Activated T-helper 1 cell treated with anti-CD3 and anti-CD28 coated beads, Interleukin-2, amount 50 U/mL, for 16 hours (primary cell): Measurements from ENCODE around the gene ATR.
"Not testable (repeated sequence)": the region's sequence is repeated elsewhere in the genome, so short reads cannot be mapped to it uniquely, and the experiment has no call there.

Source experiments
- DNase-seq, 2 donors: peaks; one replicate each; pipeline ENCODE4 v3.0.0-alpha.2; 2020; ENCODE audit warnings: low read depth in 1 of 2, low spot score in 1 of 2

ATR gene

DNA sequence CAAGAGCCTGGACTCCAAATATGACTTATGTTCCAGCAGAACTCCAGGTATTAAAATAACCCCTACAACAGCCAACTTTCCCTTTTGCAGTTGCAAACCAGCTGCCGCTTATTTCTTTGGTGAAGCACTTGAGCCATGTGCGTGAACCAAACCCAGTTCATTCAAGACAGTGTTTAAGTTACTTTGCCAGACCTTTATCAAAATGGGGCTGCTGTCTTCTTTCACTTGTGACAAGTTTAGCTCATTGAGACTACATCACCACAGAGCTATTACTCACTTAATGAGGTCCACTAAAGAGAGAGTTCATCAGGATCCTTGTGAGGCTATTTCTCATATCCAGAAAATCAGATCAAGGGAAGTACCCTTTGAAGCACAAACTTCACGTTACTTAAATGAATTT, 128.3 kb downstream of the ATR start:
- DNase-seq: no peak

DNA sequence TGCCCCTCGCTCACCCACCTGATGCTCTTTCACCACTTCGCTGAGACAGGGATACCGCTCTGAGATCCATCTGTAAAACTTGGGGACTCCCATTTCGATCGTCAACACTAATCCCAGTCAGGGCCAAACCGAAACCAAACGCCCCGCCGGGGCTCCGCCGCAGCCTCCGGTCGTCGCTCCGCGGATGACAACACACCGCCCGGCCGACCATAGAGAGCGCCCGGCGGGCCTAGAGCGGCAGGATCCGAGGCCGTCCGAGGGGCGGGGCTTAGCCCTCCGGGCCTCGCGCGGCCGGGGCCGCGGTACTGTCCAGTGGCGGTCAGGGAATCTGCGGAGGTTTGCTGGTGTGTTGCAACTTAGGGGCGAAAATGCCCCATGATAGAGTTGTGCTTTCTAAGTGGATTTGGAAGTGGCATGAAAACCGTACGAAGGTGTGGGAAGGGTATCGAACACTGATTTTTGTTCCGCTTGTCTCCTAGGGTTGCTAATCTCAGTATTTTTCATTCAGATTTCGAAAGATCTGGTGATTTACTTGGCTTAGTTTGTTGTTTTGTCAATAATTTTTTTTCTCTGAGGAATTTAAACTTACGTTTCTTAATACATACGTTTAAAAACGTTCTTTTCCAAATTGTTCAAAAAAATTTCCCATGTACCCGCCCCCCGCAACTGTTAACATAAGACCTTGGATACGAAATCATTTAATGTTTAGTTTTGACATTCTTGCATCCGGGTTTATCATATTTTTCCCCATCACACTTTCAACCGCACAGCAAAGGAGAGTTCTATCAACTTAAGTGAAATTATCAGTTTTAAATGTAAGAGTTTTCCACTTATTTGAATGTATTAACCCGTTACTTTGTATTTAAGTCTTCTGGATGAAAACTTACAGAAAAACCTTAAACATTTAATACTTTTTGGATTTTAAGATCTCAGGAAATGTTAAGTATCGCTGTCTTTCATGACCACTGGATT, 130.4 kb downstream of the ATR start, which contains the start of gene XRN1:
XRN1 (minus strand) TSS at position 186 of the 972 bp plus-strand sequence; CDS start at position 93, 93 bp downstream.
- peak; percentile 90 to 91 for DNase-seq

GRCh38 chr3:142447301-142447851, 131.2 kb downstream of the ATR start:
- DNase-seq: peak; percentile 10 to 14

GRCh38 chr3:142445816-142446254, 132.7 kb downstream of the ATR start:
- DNase-seq: no peak

DNA sequence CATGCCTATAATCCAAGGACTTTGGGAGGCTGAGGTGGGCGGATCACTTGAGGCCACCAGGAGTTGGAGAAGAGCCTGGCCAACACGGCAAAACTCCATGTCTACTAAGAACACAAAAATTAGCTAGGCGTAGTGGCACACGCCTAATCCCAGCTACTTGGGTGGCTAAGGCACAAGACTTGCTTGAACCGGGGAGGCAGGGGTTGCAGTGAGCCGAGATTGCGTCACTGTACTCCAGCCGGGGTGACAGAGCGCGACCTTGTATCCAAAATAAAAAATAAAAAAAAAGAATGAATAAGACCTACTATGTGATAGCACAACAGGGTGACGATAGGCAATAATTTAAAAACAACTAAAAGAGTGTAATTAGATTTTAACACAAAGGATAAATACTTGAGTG, 134.2 kb downstream of the ATR start:
- DNase-seq: no peak

DNA sequence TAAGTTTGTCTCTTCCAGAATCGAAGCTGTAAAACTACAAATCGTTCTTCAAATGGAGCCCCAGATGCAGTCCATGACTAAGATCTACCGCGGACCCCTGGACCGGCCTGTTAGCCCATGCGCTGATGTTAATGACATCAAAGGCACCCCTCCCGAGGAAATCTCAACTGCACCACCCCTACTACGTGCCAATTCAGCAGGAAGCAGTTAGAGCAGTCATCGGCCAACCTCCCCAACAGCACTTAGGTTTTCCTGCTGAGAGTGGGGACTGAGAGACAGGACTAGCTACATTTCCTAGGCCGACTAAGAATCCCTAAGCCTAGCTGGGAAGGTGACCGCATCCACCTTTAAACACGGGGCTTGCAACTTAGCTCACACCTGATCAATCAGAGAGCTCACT, 135.5 kb downstream of the ATR start:
- DNase-seq: not testable (repeated sequence)

GRCh38 chr3:142439499-142440220, 138.9 kb downstream of the ATR start:
- DNase-seq: not testable (repeated sequence)

- not testable (repeated sequence) for DNase-seq
These were observed 140.4 kb downstream of the ATR start for GRCh38 chr3:142438096-142438495.

GRCh38 chr3:142436951-142437585, 141.5 kb downstream of the ATR start:
- DNase-seq: no peak

DNA sequence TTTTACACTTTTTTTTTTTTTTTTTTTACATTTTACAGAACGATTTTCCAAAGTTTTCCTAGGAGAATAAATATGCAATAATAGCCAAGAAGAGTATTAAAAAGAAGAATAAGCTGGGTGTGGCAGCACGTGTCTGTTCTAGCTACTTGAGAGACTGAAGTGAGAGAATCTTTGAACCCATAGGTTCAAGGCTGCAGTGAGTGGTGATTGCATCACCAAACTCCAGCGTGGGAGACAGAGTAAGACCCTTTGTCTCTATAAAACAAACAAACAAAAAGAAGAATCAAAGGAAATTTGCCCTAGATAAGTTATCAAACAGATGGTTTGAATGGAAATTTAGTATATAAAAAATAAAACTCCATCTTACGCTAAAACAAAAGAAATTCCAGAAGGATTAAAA, 144.0 kb downstream of the ATR start:
- DNase-seq: no peak

GRCh38 chr3:142433110-142433509, 145.4 kb downstream of the ATR start:
- DNase-seq: no peak

DNA sequence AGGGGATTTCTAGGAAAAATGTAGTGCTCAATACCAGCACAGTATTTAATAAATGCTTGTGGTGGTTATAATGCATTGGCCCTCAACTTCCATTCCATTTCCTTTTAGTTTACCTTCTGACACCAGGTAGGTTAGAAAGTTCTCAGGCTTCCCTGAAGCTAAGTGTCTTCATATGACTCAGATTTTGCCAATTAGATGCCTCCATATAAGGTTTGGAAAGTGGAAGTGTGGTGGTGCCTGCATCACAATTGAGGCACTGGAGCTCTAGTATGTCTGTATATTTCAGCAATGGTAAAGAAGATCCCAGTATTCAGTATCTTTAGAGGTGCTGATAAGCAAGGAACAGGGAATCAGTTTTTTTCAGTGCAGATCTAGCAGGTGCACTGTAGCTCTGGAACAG, 149.0 kb downstream of the ATR start:
- DNase-seq: no peak

DNA sequence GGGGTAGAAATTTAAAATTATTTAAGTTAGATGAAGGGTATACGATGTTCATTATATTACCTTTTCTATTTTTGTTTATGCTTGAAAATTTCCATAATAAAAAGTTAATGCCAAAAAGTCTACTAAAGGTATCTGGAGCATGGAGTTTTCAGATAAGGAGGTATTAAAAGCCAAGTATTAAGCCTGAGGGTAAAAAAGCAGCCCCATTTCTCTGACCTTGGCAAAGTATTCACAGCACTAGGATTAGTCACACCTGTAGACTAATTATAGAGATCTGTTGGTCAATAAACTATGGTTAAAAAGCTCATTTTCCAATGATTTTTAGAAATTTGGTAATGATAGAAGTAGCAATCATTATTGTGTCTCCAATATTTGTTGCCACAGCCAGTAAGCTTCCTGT, 153.8 kb downstream of the ATR start:
- no peak for DNase-seq

- DNase-seq: no peak
These were observed 159.5 kb downstream of the ATR start for GRCh38 chr3:142418926-142419592.

DNA sequence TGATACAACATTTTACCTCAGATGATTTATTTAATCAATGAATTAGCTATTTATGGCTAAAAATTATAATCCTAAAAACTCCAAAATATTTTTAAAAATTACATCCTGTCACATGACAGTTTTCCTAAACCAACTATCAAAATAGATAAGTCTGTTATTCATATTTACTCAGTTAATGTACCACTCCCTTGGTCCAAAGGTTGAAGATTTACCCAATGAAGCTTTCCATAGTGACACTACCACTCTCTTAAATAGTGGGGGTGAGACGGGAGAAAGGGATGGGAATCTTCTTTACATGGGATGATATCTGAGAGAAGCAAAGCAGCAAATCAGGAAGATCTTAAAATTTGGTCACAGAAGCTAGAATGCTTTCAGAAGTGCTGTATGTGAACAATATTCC, 161.2 kb downstream of the ATR start:
- DNase-seq: no peak

DNA sequence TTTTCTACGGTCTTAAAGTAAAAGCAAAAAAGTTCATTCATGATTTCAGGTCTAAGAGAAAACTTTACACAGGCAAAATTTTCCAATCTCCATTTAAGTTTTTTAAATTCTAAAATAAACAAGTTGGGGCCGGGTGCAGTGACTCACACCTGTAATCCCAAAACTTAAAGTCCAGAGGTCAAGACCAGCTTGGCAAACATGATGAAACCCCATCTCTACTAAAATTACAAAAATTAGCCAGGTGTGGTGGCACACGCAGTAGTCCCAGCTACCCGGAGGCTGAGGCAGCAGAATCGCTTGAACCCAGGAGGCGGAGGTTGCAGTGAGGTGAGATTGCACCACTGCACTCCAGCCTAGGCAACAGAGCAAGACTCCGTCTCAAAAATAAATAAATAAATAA, 178.0 kb downstream of the ATR start:
- DNase-seq: not testable (repeated sequence)
